ENCODE data around the gene TMPRSS11E. TPM values are rescaled to one million over a fixed set of nuclear protein-coding genes. Genes with fewer than 3 reads are reported as not detected.

Gene TMPRSS11E
- total and polyA plus RNA-seq, 10 of the 15 experiments (the other 5 are each of a cell fraction or from before 2014, with no cell fraction given), result not detected

DNA sequence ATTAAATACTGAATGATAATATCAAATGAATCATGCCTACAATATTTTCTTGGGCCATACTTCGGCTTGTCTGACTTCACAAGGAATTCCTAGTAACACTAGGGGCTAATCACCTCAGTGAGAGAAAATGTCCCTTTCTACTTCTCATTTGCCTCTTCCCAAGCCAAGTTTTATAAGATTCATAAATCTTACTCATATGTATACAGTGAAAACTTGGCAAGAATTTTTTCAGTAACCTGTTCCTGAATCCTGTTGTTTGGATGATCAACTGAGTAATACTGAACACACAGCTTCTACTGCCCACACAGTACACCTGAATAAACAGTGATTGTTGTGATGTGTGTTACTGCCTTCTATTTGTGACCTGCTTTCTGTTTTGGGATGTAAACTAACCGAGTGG lies 16.5 kb downstream of the TMPRSS11E start:
- Histone ChIP-seq H3K4me2 (ENCODE audit: control insufficient read depth, insufficient read depth) (no peak overlapping the region), H3K4me1 (ENCODE audit: control insufficient read depth, insufficient read depth, low read length) (no peaks in the 10 kb centered on the region), H3K4me3 (no peak overlapping the region), H3K36me3 (ENCODE audit: control insufficient read depth in 2 of 2, insufficient read depth in 2 of 2, low read length in 1 of 2) (no peaks in the 10 kb centered on the region), H3K79me2 (ENCODE audit: control insufficient read depth, insufficient read depth, low read length) (no peaks in the 10 kb centered on the region), H3K27ac (ENCODE audit: control insufficient read depth, insufficient read depth) (no peak overlapping the region), H4K20me1 (ENCODE audit: control insufficient read depth, insufficient read depth) (no peaks in the 10 kb centered on the region), H3K27me3 (replicated peaks in 1 of 2; ENCODE audit: control insufficient read depth in 2 of 2, insufficient read depth in 2 of 2, low read length in 1 of 2) (no peaks in the 10 kb centered on the region), H2AFZ (ENCODE audit: control insufficient read depth, low read depth, low read length) (no peak overlapping the region), H3K9ac (ENCODE audit: control insufficient read depth, insufficient read depth, low read length) (no peak overlapping the region), H3K9me3 (replicated peaks; ENCODE audit: control insufficient read depth, insufficient read depth, low read length) (no peaks in the 10 kb centered on the region)
- FAIRE-seq (no peak), ATAC-seq (no peak), DNase-seq (ENCODE audit: low read depth, low spot score) (no peak)
- 14% methylated on average over 2 of the region's 2 CpGs for WGBS (ENCODE audit: insufficient coverage, insufficient replicate concordance, low lambda C conversion rate, missing lambda C conversion rate)
- TF ChIP-seq GABPA (IDR thresholded peaks at IDR 0.05; ENCODE audit: low read depth), result no peak
- no peak for TF ChIP-seq MEF2B (IDR thresholded peaks at IDR 0.05; ENCODE audit: partially characterized antibody, poor library complexity, severe bottlenecking)
- TF ChIP-seq, protein P1, sequence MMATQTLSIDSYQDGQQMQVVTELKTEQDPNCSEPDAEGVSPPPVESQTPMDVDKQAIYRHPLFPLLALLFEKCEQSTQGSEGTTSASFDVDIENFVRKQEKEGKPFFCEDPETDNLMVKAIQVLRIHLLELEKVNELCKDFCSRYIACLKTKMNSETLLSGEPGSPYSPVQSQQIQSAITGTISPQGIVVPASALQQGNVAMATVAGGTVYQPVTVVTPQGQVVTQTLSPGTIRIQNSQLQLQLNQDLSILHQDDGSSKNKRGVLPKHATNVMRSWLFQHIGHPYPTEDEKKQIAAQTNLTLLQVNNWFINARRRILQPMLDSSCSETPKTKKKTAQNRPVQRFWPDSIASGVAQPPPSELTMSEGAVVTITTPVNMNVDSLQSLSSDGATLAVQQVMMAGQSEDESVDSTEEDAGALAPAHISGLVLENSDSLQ (IDR thresholded peaks at IDR 0.05), result no peak
- no peak for TF ChIP-seq IKZF2 (IDR thresholded peaks at IDR 0.05)
- TF ChIP-seq KDM1A (IDR thresholded peaks at IDR 0.05; ENCODE audit: borderline replicate concordance), result no peak
- no peak for TF ChIP-seq SMARCA5 (IDR thresholded peaks at IDR 0.05)
- TF ChIP-seq SRF (IDR thresholded peaks at IDR 0.05; ENCODE audit: low read depth in 2 of 2, low read length in 2 of 2), result no peak
- TF ChIP-seq SMAD1 (IDR thresholded peaks at IDR 0.05; ENCODE audit: low read depth, partially characterized antibody), result no peak
- ChIA-PET POLR2A (no interaction called here), RAD21 (ENCODE audit: unreplicated experiment) (no interaction called here), CTCF (no interaction called here), SMC1A (ENCODE audit: uncharacterized antibody, unreplicated experiment) (no interaction called here)
- BruUV-seq (replicated peaks), result no TSS peak
- intact Hi-C loops (cut with micrococcal nuclease; ENCODE audit: unreplicated experiment) (no loop called here), in situ Hi-C loops (cut with MboI) (no loop called here)

DNA sequence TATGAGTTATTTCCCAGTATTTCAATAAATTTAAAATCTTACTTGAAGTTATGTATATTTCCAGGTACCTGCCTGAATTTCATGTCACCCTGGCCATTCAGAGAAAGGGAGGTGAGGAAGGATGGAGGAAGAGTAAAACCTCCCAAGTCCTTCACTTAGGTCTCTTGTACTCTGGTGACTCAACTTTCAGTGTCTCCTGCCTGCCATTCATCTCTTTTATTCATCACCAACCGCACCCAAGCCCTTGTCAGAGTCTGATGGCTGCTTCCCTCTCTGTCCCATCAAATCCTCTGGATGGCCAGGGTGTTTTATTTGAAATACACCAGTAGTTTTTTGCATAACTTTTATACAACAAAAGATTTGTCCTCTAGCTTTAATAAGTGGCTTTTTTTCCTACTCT lies 17.8 kb downstream of the TMPRSS11E start:
- H3K27me3 ChIP-seq (replicated peaks in 1 of 2; ENCODE audit: control insufficient read depth in 2 of 2, insufficient read depth in 2 of 2, low read length in 1 of 2), result no peaks in the 10 kb centered on the region
- ChIA-PET POLR2A (no interaction called here), SMC1A (ENCODE audit: uncharacterized antibody, unreplicated experiment) (no interaction called here), CTCF (no interaction called here), RAD21 (ENCODE audit: unreplicated experiment) (no interaction called here)
- FAIRE-seq (no peak), DNase-seq (ENCODE audit: low read depth, low spot score) (no peak), ATAC-seq (no peak)
- no peak overlapping the region for H3K4me2 ChIP-seq (ENCODE audit: control insufficient read depth, insufficient read depth)
- in situ Hi-C loops (cut with MboI), result no loop called here
- no peaks in the 10 kb centered on the region for H3K9me3 ChIP-seq (replicated peaks; ENCODE audit: control insufficient read depth, insufficient read depth, low read length)
- WGBS (ENCODE audit: insufficient coverage, insufficient replicate concordance, low lambda C conversion rate, missing lambda C conversion rate), result 0% methylated on average over 1 of the region's 1 CpG
- no peaks in the 10 kb centered on the region for H3K79me2 ChIP-seq (ENCODE audit: control insufficient read depth, insufficient read depth, low read length)
- H3K9ac ChIP-seq (ENCODE audit: control insufficient read depth, insufficient read depth, low read length), result no peak overlapping the region
- no TSS peak for BruUV-seq (replicated peaks)
- H4K20me1 ChIP-seq (ENCODE audit: control insufficient read depth, insufficient read depth), result no peaks in the 10 kb centered on the region
- no peak overlapping the region for H3K27ac ChIP-seq (ENCODE audit: control insufficient read depth, insufficient read depth)
- intact Hi-C loops (cut with micrococcal nuclease; ENCODE audit: unreplicated experiment), result no loop called here
- no peak overlapping the region for H3K4me3 ChIP-seq
- no peaks in the 10 kb centered on the region for H3K36me3 ChIP-seq (ENCODE audit: control insufficient read depth in 2 of 2, insufficient read depth in 2 of 2, low read length in 1 of 2)
- no peak overlapping the region for H2AFZ ChIP-seq (ENCODE audit: control insufficient read depth, low read depth, low read length)
- no peaks in the 10 kb centered on the region for H3K4me1 ChIP-seq (ENCODE audit: control insufficient read depth, insufficient read depth, low read length)
- TF ChIP-seq EP300 (IDR thresholded peaks at IDR 0.05; ENCODE audit: borderline replicate concordance in 1 of 2, control insufficient read depth in 1 of 2, low read depth in 2 of 2, low read length in 2 of 2) (no peak), SMAD1 (IDR thresholded peaks at IDR 0.05; ENCODE audit: low read depth, partially characterized antibody) (no peak), EGR1 (IDR thresholded peaks at IDR 0.05; ENCODE audit: borderline replicate concordance in 1 of 2, low read depth in 2 of 2, low read length in 2 of 2) (no peak), KDM1A (IDR thresholded peaks at IDR 0.05; ENCODE audit: borderline replicate concordance) (no peak), MYB (IDR thresholded peaks at IDR 0.05; ENCODE audit: borderline replicate concordance, low read depth, low read length) (no peak), CREM (IDR thresholded peaks at IDR 0.05; ENCODE audit: low read depth) (no peak), DPF2 (IDR thresholded peaks at IDR 0.05) (no peak), IKZF2 (IDR thresholded peaks at IDR 0.05) (no peak), ZSCAN29 (IDR thresholded peaks at IDR 0.05) (no peak), NR2C2 (IDR thresholded peaks at IDR 0.05; ENCODE audit: borderline replicate concordance, control insufficient read depth, insufficient read length, low read depth) (no peak), BHLHE40 (IDR thresholded peaks at IDR 0.05; ENCODE audit: borderline replicate concordance in 1 of 2, low read depth in 2 of 2, low read length in 1 of 2) (no peak)
- TF ChIP-seq, protein P2, sequence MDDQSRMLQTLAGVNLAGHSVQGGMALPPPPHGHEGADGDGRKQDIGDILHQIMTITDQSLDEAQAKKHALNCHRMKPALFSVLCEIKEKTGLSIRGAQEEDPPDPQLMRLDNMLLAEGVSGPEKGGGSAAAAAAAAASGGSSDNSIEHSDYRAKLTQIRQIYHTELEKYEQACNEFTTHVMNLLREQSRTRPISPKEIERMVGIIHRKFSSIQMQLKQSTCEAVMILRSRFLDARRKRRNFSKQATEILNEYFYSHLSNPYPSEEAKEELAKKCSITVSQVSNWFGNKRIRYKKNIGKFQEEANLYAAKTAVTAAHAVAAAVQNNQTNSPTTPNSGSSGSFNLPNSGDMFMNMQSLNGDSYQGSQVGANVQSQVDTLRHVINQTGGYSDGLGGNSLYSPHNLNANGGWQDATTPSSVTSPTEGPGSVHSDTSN (IDR thresholded peaks at IDR 0.05; ENCODE audit: insufficient replicate concordance, low read depth, low read length), result no peak
